ENCODE measurements around the gene FER1L5.

DNA sequence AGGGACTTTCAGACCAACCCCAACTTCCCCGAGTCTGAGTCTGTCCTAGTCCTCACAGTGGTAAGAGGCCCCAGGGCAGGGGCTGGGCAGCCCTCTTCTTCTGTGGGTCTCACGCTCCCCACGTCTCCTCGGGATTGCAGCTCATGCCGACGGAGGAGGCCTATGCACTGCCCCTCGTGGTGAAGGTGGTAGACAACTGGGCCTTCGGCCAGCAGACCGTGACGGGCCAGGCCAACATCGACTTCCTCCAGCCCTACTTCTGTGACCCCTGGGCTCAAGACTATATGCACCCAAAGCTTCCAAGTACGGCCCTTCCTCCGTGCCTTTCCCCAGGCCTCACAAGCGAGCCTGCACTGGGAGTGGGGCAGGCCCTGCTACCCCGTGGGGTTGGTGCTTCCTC is 53.0 kb downstream of the FER1L5 start:
- TF ChIP-seq, protein P1, sequence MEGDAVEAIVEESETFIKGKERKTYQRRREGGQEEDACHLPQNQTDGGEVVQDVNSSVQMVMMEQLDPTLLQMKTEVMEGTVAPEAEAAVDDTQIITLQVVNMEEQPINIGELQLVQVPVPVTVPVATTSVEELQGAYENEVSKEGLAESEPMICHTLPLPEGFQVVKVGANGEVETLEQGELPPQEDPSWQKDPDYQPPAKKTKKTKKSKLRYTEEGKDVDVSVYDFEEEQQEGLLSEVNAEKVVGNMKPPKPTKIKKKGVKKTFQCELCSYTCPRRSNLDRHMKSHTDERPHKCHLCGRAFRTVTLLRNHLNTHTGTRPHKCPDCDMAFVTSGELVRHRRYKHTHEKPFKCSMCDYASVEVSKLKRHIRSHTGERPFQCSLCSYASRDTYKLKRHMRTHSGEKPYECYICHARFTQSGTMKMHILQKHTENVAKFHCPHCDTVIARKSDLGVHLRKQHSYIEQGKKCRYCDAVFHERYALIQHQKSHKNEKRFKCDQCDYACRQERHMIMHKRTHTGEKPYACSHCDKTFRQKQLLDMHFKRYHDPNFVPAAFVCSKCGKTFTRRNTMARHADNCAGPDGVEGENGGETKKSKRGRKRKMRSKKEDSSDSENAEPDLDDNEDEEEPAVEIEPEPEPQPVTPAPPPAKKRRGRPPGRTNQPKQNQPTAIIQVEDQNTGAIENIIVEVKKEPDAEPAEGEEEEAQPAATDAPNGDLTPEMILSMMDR (IDR thresholded peaks at IDR 0.05; ENCODE audit: insufficient read depth, low read length) = no peak
- TF ChIP-seq SPI1 (IDR thresholded peaks at IDR 0.05; ENCODE audit: borderline replicate concordance, low read depth) (no peak), POLR2AphosphoS5 (IDR thresholded peaks at IDR 0.05; ENCODE audit: low read depth) (no peak), GABPA (IDR thresholded peaks at IDR 0.05; ENCODE audit: low read depth) (no peak)
- TF ChIP-seq, protein P2, sequence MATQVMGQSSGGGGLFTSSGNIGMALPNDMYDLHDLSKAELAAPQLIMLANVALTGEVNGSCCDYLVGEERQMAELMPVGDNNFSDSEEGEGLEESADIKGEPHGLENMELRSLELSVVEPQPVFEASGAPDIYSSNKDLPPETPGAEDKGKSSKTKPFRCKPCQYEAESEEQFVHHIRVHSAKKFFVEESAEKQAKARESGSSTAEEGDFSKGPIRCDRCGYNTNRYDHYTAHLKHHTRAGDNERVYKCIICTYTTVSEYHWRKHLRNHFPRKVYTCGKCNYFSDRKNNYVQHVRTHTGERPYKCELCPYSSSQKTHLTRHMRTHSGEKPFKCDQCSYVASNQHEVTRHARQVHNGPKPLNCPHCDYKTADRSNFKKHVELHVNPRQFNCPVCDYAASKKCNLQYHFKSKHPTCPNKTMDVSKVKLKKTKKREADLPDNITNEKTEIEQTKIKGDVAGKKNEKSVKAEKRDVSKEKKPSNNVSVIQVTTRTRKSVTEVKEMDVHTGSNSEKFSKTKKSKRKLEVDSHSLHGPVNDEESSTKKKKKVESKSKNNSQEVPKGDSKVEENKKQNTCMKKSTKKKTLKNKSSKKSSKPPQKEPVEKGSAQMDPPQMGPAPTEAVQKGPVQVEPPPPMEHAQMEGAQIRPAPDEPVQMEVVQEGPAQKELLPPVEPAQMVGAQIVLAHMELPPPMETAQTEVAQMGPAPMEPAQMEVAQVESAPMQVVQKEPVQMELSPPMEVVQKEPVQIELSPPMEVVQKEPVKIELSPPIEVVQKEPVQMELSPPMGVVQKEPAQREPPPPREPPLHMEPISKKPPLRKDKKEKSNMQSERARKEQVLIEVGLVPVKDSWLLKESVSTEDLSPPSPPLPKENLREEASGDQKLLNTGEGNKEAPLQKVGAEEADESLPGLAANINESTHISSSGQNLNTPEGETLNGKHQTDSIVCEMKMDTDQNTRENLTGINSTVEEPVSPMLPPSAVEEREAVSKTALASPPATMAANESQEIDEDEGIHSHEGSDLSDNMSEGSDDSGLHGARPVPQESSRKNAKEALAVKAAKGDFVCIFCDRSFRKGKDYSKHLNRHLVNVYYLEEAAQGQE (IDR thresholded peaks at IDR 0.05; ENCODE audit: insufficient replicate concordance, low read depth) = no peak

All from HL-60 (cell line).